Neuronal stem cell (in vitro differentiated cells): Measurements from ENCODE around the gene UMOD.

Experiments used
- DNase-seq: peaks from one replicate; pipeline ENCODE4 v3.0.0-alpha.2; 2013; ENCODE audit warnings: low spot score
- H2AFZ ChIP-seq: one replicate; pipeline ENCODE4 v1.6.1; 2013; ENCODE audit warnings: mild to moderate bottlenecking, low read length, inconsistent platforms
- H2AK5ac ChIP-seq: 2 replicates; pipeline ENCODE4 v1.6.1; 2013; ENCODE audit warnings: low read depth, mild to moderate bottlenecking, inconsistent platforms, low read length, moderate library complexity, mixed read lengths
- H2BK120ac ChIP-seq: 2 replicates; pipeline ENCODE4 v1.6.1; 2013; ENCODE audit warnings: low read depth, mild to moderate bottlenecking, inconsistent platforms, low read length, moderate library complexity, mixed read lengths
- H2BK12ac ChIP-seq: one replicate; pipeline ENCODE4 v1.6.1; 2013; ENCODE audit warnings: low read length, inconsistent platforms
- H2BK15ac ChIP-seq: 2 replicates; pipeline ENCODE4 v1.6.1; 2013; ENCODE audit warnings: mild to moderate bottlenecking, low read length, inconsistent platforms, mixed read lengths
- H2BK5ac ChIP-seq: one replicate; pipeline ENCODE4 v1.6.1; 2013; ENCODE audit warnings: inconsistent platforms, mild to moderate bottlenecking, low read length, moderate library complexity
- H3K14ac ChIP-seq: one replicate; pipeline ENCODE4 v1.6.1; 2013; ENCODE audit warnings: low read length, inconsistent platforms
- H3K18ac ChIP-seq: 2 replicates; pipeline ENCODE4 v1.6.1; 2013; ENCODE audit warnings: low read length, inconsistent platforms
- H3K23ac ChIP-seq: 2 replicates; pipeline ENCODE4 v1.6.1; 2013; ENCODE audit warnings: low read depth, mild to moderate bottlenecking, mixed read lengths, low read length, inconsistent platforms; ENCODE audit not compliant: poor library complexity
- H3K27ac ChIP-seq: replicated peaks from 3 replicates; pipeline ENCODE4 v1.5.1; 2013; ENCODE audit warnings: low read length, inconsistent platforms
- H3K27me3 ChIP-seq, 3 experiments: 2 replicates each; pipeline ENCODE4 v1.6.1; 2013; ENCODE audit warnings: low read length in 3 of 3, mild to moderate bottlenecking in 2 of 3, inconsistent platforms in 1 of 3, low read depth in 1 of 3, mixed read lengths in 1 of 3, moderate library complexity in 1 of 3; ENCODE audit not compliant: control insufficient read depth in 3 of 3, insufficient read depth in 3 of 3
- H3K36me3 ChIP-seq, 2 donors: replicated peaks in 1 of 2; 2 replicates each; pipeline ENCODE4 v1.6.1; 2013; ENCODE audit warnings: low read length in 2 of 2; ENCODE audit not compliant: control insufficient read depth in 2 of 2, insufficient read depth in 2 of 2
- H3K4ac ChIP-seq: 2 replicates; pipeline ENCODE4 v1.6.1; 2013; ENCODE audit warnings: inconsistent platforms, mild to moderate bottlenecking, low read length, moderate library complexity
- H3K4me1 ChIP-seq, 2 donors: 1 replicate in 1 of 2; 2 replicates in 1 of 2; pipeline ENCODE4 v1.6.1; 2013; ENCODE audit warnings: low read length in 2 of 2, low read depth in 1 of 2; ENCODE audit not compliant: control insufficient read depth in 2 of 2, insufficient read depth in 1 of 2
- H3K4me2 ChIP-seq: one replicate; pipeline ENCODE4 v1.6.1; 2013; ENCODE audit warnings: mild to moderate bottlenecking, low read length, inconsistent platforms; ENCODE audit not compliant: insufficient read depth, poor library complexity, severe bottlenecking
- H3K4me3 ChIP-seq, 2 donors: 2 replicates each; pipeline ENCODE4 v1.5.1; 2013; ENCODE audit warnings: low read length in 2 of 2, mild to moderate bottlenecking in 2 of 2, inconsistent platforms in 1 of 2, moderate library complexity in 1 of 2
- H3K79me1 ChIP-seq: one replicate; pipeline ENCODE4 v1.6.1; 2013; ENCODE audit warnings: low read depth, mild to moderate bottlenecking, inconsistent platforms, low read length, moderate library complexity
- H3K9ac ChIP-seq: one replicate; pipeline ENCODE4 v1.6.1; 2013; ENCODE audit warnings: mild to moderate bottlenecking, low read depth, low read length, inconsistent platforms; ENCODE audit not compliant: poor library complexity
- H3K9me3 ChIP-seq, 2 donors: replicated peaks in 1 of 2; 2 replicates each; pipeline versions ENCODE3 to v1.6.1; 2013; ENCODE audit warnings: low read length in 2 of 2, mild to moderate bottlenecking in 2 of 2, inconsistent platforms in 1 of 2, low read depth in 1 of 2, mixed read lengths in 1 of 2, moderate library complexity in 1 of 2; ENCODE audit not compliant: control insufficient read depth in 2 of 2, insufficient read depth in 1 of 2
- H4K8ac ChIP-seq: one replicate; pipeline ENCODE4 v1.6.1; 2013; ENCODE audit warnings: low read depth, mild to moderate bottlenecking, inconsistent platforms, low read length, moderate library complexity
- H4K91ac ChIP-seq: one replicate; pipeline ENCODE4 v1.6.1; 2013; ENCODE audit warnings: low read length, low read depth, mild to moderate bottlenecking, inconsistent platforms; ENCODE audit not compliant: poor library complexity
- WGBS, 2 donors: extraction: QIAGEN DNeasy Blood & Tissue Kit; methylation state at CpG; one replicate each; pipeline ENCODE4 v1.1.7; 2013; ENCODE audit warnings: missing lambda C conversion rate in 2 of 2, mixed read lengths in 1 of 2; ENCODE audit not compliant: insufficient read length in 2 of 2, insufficient replicate concordance in 1 of 2; ENCODE audit errors: extremely low coverage in 2 of 2; 5-methylcytosine and 5-hydroxymethylcytosine counted together

Gene UMOD

GRCh38 chr16:20301840-20302239 lies 50.7 kb downstream of the UMOD start:
- no CpG with 5 or more reads among the region's 5 CpGs for WGBS, 2 donors

GRCh38 chr16:20300312-20301097 lies 52.0 kb downstream of the UMOD start:
- H3K9ac ChIP-seq = no peak overlapping the region
- H3K14ac ChIP-seq = no peak overlapping the region
- no CpG with 5 or more reads among the region's 16 CpGs for WGBS, 2 donors
- H3K4me1 ChIP-seq = no peaks in the 10 kb centered on the region
- no peaks in the 10 kb centered on the region for H3K36me3 ChIP-seq
- no peaks in the 10 kb centered on the region for H3K9me3 ChIP-seq
- H2BK5ac ChIP-seq = no peak overlapping the region
- H3K23ac ChIP-seq = no peak overlapping the region
- no peak overlapping the region for H2AFZ ChIP-seq
- no peak overlapping the region for H3K4me3 ChIP-seq
- no peak overlapping the region for H3K27ac ChIP-seq
- H3K79me1 ChIP-seq = no peaks in the 10 kb centered on the region
- no peak overlapping the region for H2BK12ac ChIP-seq
- no peak overlapping the region for H2AK5ac ChIP-seq
- H2BK15ac ChIP-seq = no peak overlapping the region
- peak; percentile 70 for DNase-seq
- H3K4me2 ChIP-seq = no peak overlapping the region
- H3K18ac ChIP-seq = no peak overlapping the region
- H2BK120ac ChIP-seq = no peak overlapping the region
- no peak overlapping the region for H4K8ac ChIP-seq
- H3K4ac ChIP-seq = no peak overlapping the region
- H3K27me3 ChIP-seq = no peaks in the 10 kb centered on the region
- no peak overlapping the region for H4K91ac ChIP-seq

More at GRCh38 chr16:20301840-20302239, 50.7 kb downstream of the UMOD start:
- H2BK5ac ChIP-seq = no peak overlapping the region
- no peaks in the 10 kb centered on the region for H3K27me3 ChIP-seq
- no peak overlapping the region for H3K9ac ChIP-seq
- no peak overlapping the region for H3K4ac ChIP-seq
- no peaks in the 10 kb centered on the region for H3K4me1 ChIP-seq
- no peaks in the 10 kb centered on the region for H3K36me3 ChIP-seq
- H2BK12ac ChIP-seq = no peak overlapping the region
- no peaks in the 10 kb centered on the region for H3K9me3 ChIP-seq
- no peak overlapping the region for H4K8ac ChIP-seq
- no peak overlapping the region for H3K27ac ChIP-seq
- no peak overlapping the region for H2BK120ac ChIP-seq
- H3K4me3 ChIP-seq = no peak overlapping the region
- DNase-seq = no peak
- no peak overlapping the region for H2AFZ ChIP-seq
- no peak overlapping the region for H3K23ac ChIP-seq
- H4K91ac ChIP-seq = no peak overlapping the region
- no peak overlapping the region for H3K4me2 ChIP-seq
- no peak overlapping the region for H3K14ac ChIP-seq
- H3K18ac ChIP-seq = no peak overlapping the region
- no peak overlapping the region for H2BK15ac ChIP-seq
- no peaks in the 10 kb centered on the region for H3K79me1 ChIP-seq
- no peak overlapping the region for H2AK5ac ChIP-seq

GRCh38 chr16:20298452-20298851 lies 54.1 kb downstream of the UMOD start:
- H2BK12ac ChIP-seq = no peak overlapping the region

GRCh38 chr16:20291208-20292206 lies 61.0 kb downstream of the UMOD start:
- H2BK15ac ChIP-seq = no peak overlapping the region
- no peak overlapping the region for H2AFZ ChIP-seq
- H2BK5ac ChIP-seq = peak overlapping the region; percentile 88
- no peak overlapping the region for H3K27ac ChIP-seq
- no peak overlapping the region for H3K4me3 ChIP-seq
- H3K9ac ChIP-seq = no peak overlapping the region
- peak overlapping the region; percentile 44 for H3K23ac ChIP-seq
- no peaks in the 10 kb centered on the region for H3K79me1 ChIP-seq
- H3K27me3 ChIP-seq = no peaks in the 10 kb centered on the region
- no peak overlapping the region for H3K4me2 ChIP-seq
- WGBS, 2 donors = no CpG with 5 or more reads among the region's 16 CpGs
- peaks cover 0 to 6% of the 10 kb centered on the region in 2 donors for H3K4me1 ChIP-seq
- H3K4ac ChIP-seq = no peak overlapping the region
- H2AK5ac ChIP-seq = no peak overlapping the region
- H3K36me3 ChIP-seq = no peaks in the 10 kb centered on the region
- H2BK12ac ChIP-seq = no peak overlapping the region
- no peaks in the 10 kb centered on the region for H3K9me3 ChIP-seq
- no peak overlapping the region for H2BK120ac ChIP-seq
- H4K8ac ChIP-seq = no peak overlapping the region
- no peak for DNase-seq
- H3K14ac ChIP-seq = no peak overlapping the region
- H3K18ac ChIP-seq = no peak overlapping the region
- no peak overlapping the region for H4K91ac ChIP-seq

More at GRCh38 chr16:20298452-20298851, 54.1 kb downstream of the UMOD start:
- Histone ChIP-seq H3K4me1 (no peaks in the 10 kb centered on the region), H2AK5ac (no peak overlapping the region), H3K27ac (no peak overlapping the region), H4K8ac (no peak overlapping the region), H4K91ac (no peak overlapping the region), H2AFZ (no peak overlapping the region), H2BK15ac (no peak overlapping the region), H3K4ac (no peak overlapping the region), H3K14ac (no peak overlapping the region), H2BK120ac (no peak overlapping the region), H3K4me2 (no peak overlapping the region), H3K9ac (no peak overlapping the region), H3K79me1 (no peaks in the 10 kb centered on the region), H3K23ac (peak overlapping the region; percentile 46), H3K9me3 (no peaks in the 10 kb centered on the region), H3K27me3 (no peaks in the 10 kb centered on the region), H3K18ac (no peak overlapping the region), H3K36me3 (no peaks in the 10 kb centered on the region), H2BK5ac (no peak overlapping the region), H3K4me3 (no peak overlapping the region)
- WGBS, 2 donors = 100% methylated on average over 1 of the region's 5 CpGs; no CpG with 5 or more reads in 1 of the 2 donors
- no peak for DNase-seq
